ENCODE measurements around the gene GGTLC1. TPM values are rescaled to one million over a fixed set of nuclear protein-coding genes. Genes with fewer than 3 reads are reported as not detected.

GGTLC1 gene
- total RNA-seq, result not detected

DNA sequence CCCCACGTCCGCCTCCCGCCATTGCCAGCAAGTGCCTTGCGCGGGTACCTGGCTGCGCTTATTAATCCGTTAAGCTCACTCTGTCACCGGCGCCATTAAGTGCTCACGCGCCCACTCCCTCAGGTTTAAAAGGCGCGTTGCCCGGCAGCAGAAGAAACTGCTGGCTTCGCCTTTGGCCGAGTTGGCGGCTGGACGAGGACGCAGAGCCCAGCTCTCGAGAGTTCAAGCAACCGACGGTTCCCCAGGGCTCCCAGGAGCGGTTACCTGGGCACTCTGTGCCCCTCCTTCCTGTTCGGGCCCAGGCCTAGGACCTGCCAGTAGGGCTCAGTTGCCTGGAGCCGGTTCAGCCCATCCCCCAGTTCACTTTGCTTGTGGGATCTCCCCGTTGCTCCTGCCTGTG is at the start of gene GGTLC1:
TSS of gene GGTLC1 (minus strand) at position 219 of the 400 bp plus-strand sequence. CDS start 2,168 bp downstream, outside the sequence.
- Mint-ChIP-seq H3K36me3 (no peaks in the 10 kb centered on the region), H3K9me3 (no peaks in the 10 kb centered on the region), H3K27ac (no peak within 1 kb of the TSS)
- ATAC-seq (no peak), DNase-seq (ENCODE audit: low spot score in 2 of 2) (no peak)

DNA sequence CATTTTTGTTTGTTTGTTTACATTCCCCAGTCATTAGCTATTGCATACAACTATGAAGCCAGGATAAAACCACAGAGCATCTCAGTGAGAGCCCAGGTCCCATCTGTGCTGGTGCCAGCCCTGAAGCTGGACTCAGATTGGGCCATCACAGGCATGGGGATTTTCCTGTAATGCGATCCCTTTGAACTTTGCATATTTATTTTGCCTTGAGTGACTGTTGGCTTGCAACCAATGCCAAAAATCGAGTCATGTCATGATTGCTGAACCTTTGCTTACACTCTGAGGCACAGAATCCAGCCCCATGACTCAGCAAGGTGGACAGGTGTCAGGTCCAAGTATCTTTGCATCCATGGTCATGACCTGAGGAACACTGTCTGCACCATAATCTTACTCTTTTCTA is 46.2 kb upstream of the GGTLC1 start:
- DNase-seq (ENCODE audit: low spot score in 2 of 2) (no peak), ATAC-seq (no peak)
- peaks cover 17 to 22% of the 10 kb centered on the region in 2 donors for H3K36me3 Mint-ChIP-seq
- H3K9me3 Mint-ChIP-seq, result peaks cover 4 to 9% of the 10 kb centered on the region in 2 donors
- H3K27ac Mint-ChIP-seq, result no peak overlapping the region

DNA sequence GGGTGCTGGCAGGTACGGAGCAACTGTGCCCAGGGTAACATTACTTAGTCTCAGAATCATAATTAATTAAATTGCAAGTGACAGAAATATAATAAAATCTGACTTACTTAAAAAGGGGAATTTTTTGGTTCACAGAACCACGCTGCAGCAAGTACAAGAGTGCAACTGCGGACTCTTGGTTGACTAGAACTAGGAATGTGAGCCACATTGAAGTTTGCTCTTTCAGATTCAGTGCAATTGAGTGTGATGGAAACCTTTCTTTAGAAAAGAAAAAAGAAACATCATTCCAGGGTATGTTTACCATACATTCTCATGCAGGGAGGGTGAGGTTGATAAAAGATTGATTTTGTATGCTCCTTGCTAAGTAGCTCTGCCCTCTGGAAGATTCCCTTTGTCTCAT is 45.0 kb upstream of the GGTLC1 start:
- H3K27ac Mint-ChIP-seq, result peak overlapping the region in 1 of 2 donors; percentile 83

DNA sequence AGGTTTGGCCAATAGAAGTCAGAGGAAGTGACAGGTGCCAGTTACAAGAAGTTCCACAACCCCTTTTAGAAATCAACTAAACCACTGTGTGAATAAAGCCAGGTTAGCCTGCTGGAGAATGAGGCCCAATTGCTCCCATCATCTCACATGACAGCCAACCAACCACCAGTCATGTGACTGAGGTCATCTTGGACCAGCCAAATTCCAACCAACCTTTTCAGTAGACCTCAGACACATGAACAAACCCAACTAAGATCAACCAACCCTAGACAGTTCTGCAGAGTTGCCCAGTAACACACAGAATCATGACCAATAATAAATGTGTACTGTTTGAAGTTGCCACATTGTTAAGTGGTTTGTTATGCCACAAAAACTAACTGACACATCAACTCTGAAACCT is 44.6 kb upstream of the GGTLC1 start:
- peak; percentile 92 to 95 for ATAC-seq
- DNase-seq (ENCODE audit: low spot score in 2 of 2), result peak in 1 of 2 donors; percentile 15
- Mint-ChIP-seq H3K27ac (peak overlapping the region in 1 of 2 donors; percentile 83), H3K36me3 (peaks cover 17 to 32% of the 10 kb centered on the region in 2 donors), H3K9me3 (peaks cover 4 to 9% of the 10 kb centered on the region in 2 donors)

More for the DNA sequence above, 45.0 kb upstream of the GGTLC1 start:
- Mint-ChIP-seq H3K9me3 (peaks cover 4 to 9% of the 10 kb centered on the region in 2 donors), H3K36me3 (peaks cover 17 to 32% of the 10 kb centered on the region in 2 donors)
- no peak for DNase-seq (ENCODE audit: low spot score in 2 of 2)
- ATAC-seq, result peak; percentile 25 to 50

DNA sequence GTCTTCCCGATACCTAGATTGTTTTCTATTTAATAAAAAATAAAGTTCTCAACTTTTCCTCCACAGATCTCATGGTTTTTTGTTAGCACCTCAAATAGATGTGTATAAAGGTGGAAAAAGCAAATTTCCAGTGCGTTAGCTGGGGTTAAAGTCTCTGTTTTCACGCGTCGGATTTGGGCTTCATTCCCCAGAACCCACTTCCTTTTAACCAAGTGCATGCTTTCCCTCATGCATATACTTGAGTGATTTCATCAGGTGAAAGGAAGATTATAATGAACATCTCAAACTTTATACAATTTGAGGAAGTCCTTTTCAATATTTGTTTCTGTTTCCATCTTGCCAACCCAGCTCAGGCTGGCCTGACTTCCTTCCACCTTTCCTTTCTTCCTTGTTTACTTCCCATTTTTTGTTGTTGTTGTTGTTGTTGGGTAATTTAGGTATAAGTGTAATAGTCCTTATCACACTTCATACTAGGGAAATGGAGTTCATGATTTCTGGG is 43.9 kb upstream of the GGTLC1 start:
- H3K36me3 Mint-ChIP-seq, result peaks cover 18 to 39% of the 10 kb centered on the region in 2 donors
- peak overlapping the region in 1 of 2 donors; percentile 83 for H3K27ac Mint-ChIP-seq
- no peak for DNase-seq (ENCODE audit: low spot score in 2 of 2)
- H3K9me3 Mint-ChIP-seq, result peaks cover 7 to 9% of the 10 kb centered on the region in 2 donors
- no peak for ATAC-seq

DNA sequence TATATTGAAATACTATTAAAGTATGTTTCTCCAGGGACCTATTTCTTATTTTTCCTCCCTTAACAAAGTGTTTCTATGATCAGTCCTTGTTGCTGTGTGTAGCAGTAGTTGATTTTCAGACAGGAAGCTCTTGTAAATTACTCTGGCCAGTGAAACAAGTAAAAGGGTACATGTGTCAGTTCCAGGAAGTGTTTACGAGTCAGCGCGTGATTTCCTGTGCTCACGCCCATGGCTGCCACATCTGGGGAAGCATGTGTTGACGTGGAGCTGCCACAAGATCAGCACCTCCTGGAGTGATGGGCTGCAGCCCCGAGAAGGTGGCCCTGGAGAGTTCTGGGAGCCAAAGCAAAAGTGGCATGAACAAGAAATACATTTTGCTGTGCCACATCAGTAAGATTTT is 38.6 kb upstream of the GGTLC1 start:
- DNase-seq (ENCODE audit: low spot score in 2 of 2) (peak; percentile 57 to 76), ATAC-seq (peak; percentile 97 to 98)
- Mint-ChIP-seq H3K36me3 (peaks cover 18 to 34% of the 10 kb centered on the region in 2 donors), H3K27ac (peak overlapping the region; percentile 86 to 93), H3K9me3 (peaks cover 7 to 19% of the 10 kb centered on the region in 2 donors)

DNA sequence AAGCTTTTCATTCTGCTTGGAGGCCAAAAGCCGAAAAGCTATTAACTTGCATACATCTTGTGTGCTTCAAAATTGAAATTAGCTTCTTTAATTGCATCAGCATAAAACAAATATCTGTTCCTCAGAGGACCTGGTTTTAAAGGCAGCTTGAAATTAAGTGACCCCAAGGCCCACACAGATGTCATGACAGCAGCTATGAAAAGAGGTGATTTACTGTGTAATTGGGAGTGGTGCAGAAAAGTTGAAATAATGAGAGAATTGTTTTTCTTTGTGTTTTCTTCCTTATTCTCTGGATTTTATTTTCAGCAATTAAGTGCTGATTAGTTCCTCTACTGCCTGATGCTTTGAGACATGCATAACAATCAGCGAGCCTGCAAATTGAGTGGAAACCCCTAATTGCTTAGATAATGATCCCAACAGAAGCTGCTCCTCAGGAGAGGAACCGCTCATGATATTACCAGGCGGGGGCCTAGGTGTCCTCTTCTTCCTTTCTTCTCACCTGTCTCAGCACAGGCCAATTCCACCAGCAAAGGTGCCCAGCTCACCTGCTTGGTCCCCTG is 34.1 kb upstream of the GGTLC1 start:
- Mint-ChIP-seq H3K27ac (no peak overlapping the region), H3K9me3 (peaks cover 1 to 15% of the 10 kb centered on the region in 2 donors), H3K36me3 (peaks cover 10 to 11% of the 10 kb centered on the region in 2 donors)
- no peak for ATAC-seq
- no peak for DNase-seq (ENCODE audit: low spot score in 2 of 2)

DNA sequence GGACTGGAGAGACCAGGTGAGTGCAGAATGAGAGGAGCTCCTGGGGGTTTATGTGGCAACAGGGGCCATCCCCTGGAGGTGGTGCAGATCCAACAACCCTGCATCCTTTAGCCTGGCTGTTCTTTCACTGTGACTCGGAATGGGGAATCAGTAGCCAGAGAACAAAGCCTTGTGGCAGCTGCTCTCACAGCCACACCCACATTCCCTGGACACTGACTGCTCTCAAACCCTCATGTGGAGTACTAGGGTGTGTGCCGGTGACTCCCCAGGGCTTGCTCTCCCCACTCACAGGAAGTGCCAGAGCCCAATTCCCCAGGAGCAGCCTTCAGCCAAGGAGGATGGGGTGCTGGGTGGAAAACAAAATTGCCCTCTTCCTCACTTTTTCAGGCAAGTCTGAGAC is 30.2 kb upstream of the GGTLC1 start:
- Mint-ChIP-seq H3K27ac (no peak overlapping the region), H3K9me3 (no peaks in the 10 kb centered on the region), H3K36me3 (no peaks in the 10 kb centered on the region)
- ATAC-seq (no peak), DNase-seq (ENCODE audit: low spot score in 2 of 2) (no peak)

DNA sequence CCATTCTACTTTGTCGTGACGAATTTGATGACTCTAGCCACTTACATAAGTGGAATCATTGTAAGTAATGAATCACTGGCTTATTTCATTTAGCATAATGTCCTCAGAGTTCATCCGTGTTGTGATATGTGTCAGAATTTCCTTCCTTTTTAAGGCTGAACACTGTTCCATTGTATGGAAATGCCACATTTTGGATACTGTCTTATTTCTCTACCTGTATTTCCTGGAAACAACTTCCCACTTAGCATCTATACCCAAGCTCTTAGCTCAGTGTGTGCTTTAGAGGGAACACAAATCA is 28.8 kb upstream of the GGTLC1 start:
- DNase-seq (ENCODE audit: low spot score in 2 of 2) (no peak), ATAC-seq (peak; percentile 53 to 58)
- peaks cover 0 to 5% of the 10 kb centered on the region in 2 donors for H3K9me3 Mint-ChIP-seq
- H3K27ac Mint-ChIP-seq, result no peak overlapping the region
- H3K36me3 Mint-ChIP-seq, result no peaks in the 10 kb centered on the region

DNA sequence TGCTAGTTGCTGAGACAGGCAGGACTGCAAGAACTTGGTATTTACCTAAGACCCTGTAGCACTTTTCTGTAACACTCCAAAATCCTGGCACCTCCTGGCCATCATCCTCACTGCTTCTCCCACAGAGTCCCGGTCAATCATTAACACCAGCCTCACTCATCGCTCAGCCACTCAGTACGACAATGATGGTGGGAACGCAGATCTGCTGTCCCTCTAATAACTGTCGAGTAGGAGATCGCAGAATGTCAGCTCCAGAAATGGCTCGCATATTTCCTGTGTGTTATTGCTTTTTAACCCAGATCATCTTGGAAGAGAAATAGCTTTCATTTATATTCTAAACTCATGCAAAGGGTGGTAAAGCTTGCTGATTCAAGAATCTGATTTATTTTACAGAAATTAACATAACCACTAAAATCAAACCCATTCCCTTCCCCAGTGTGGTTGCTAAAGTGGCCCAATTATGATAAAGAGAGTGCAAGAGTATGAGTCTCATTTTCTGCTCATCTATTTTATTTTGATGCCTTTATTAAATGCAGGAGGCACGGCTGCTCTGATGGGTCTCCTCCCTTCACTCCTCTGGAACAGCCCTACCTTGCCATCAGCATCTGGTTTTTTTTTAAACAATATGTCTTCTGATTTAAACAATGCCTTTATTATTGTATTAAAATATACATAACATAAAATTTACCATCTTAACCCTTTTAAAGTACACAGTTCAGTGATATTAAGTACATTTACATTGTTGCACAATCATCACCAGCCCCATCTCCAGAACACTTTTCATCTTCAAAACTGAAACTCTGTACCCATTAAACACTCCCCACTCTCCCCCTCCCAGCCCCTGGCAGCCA is 28.3 kb upstream of the GGTLC1 start:
- no peaks in the 10 kb centered on the region for H3K36me3 Mint-ChIP-seq
- no peak overlapping the region for H3K27ac Mint-ChIP-seq
- peaks cover 0 to 5% of the 10 kb centered on the region in 2 donors for H3K9me3 Mint-ChIP-seq
- DNase-seq (ENCODE audit: low spot score in 2 of 2) (no peak), ATAC-seq (no peak)

DNA sequence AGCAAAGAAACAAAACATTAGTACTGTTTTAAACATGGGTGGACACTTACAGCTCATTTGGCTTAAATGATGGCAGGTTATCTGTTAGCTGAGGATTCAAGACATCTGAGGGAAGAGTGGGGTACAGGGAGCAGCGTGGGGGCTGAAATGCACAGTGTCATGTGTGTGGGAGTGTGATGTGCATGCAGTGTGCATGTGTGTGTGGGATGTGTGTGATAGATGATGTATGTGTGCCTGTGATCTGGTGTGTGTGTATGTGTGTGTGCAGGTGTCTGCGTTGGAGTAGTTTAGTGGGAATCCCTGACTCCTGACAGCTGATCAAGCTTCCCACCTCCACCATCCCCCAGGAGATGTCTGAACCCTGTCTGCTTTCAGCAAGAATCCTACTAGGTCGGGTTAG is 25.4 kb upstream of the GGTLC1 start:
- peaks cover 0 to 5% of the 10 kb centered on the region in 2 donors for H3K9me3 Mint-ChIP-seq
- ATAC-seq (no peak), DNase-seq (ENCODE audit: low spot score in 2 of 2) (no peak)
- H3K27ac Mint-ChIP-seq, result no peak overlapping the region
- no peaks in the 10 kb centered on the region for H3K36me3 Mint-ChIP-seq

DNA sequence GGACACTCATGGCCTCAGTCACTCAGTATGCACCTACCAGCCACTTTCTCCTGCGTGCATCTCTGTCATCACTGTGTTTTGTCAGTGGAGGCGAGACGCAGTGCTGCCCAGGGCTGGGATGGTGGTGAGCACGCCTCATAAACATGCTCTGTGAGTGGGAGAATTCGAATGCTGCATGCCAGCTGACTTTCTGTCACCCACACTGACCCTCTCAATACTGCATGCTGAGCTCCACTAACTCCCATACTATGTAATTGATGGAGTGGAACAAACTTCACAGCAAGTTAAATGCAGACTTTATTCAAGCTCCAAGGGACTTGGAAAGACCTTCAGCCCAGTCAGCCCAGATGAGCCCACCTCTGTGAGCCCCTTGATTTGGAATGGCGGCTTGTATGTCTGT is 22.7 kb upstream of the GGTLC1 start:
- ATAC-seq (no peak), DNase-seq (ENCODE audit: low spot score in 2 of 2) (no peak)
- Mint-ChIP-seq H3K36me3 (no peaks in the 10 kb centered on the region), H3K27ac (no peak overlapping the region), H3K9me3 (peaks cover 0 to 5% of the 10 kb centered on the region in 2 donors)

DNA sequence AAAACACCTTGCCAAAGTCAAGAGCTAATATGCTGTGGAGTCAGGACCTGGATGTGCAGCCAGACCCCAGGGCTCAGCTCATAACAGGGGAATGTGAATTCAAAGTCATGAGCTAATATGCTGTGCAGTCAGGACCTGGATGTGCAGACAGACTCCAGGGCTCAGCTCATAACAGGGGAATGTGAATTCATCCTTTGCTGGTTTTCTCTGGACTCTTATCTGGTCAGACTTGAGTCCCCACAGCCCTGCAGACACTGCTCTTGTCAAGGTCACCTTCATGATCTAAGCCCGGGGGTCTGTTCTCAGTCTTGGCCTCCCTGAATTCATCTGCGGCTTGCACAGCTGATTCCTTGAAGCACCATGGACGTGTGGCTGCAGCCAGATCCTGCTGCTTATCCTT is 19.2 kb upstream of the GGTLC1 start:
- no peak for ATAC-seq
- no peak for DNase-seq (ENCODE audit: low spot score in 2 of 2)
- Mint-ChIP-seq H3K9me3 (peaks cover 0 to 2% of the 10 kb centered on the region in 2 donors), H3K27ac (no peak overlapping the region), H3K36me3 (no peaks in the 10 kb centered on the region)

DNA sequence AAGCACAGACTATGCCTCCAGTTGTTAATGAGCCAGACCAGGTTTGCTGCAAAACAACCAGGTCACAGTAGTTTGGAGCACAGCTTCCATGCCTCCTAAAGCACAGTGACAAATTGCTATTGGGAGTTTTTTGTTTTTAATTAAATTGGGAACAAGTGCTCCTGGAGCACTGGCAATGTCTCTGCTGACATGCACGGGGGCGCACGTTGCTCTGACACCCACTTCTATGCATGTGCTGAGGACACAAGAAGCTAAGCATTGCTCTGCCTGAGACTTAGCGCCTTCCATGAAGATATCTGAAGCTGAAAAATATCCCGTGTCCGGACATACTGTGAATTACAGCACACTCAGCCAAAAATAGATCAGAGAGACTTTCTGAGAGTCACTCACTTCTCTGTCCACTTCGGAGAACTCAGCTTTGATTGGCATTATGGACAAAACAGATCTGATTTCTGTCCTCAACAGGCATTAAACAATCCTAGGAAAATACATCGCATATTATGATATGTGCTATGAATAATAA is 18.6 kb upstream of the GGTLC1 start:
- no peaks in the 10 kb centered on the region for H3K36me3 Mint-ChIP-seq
- no peaks in the 10 kb centered on the region for H3K9me3 Mint-ChIP-seq
- no peak for DNase-seq (ENCODE audit: low spot score in 2 of 2)
- ATAC-seq, result no peak
- H3K27ac Mint-ChIP-seq, result no peak overlapping the region

DNA sequence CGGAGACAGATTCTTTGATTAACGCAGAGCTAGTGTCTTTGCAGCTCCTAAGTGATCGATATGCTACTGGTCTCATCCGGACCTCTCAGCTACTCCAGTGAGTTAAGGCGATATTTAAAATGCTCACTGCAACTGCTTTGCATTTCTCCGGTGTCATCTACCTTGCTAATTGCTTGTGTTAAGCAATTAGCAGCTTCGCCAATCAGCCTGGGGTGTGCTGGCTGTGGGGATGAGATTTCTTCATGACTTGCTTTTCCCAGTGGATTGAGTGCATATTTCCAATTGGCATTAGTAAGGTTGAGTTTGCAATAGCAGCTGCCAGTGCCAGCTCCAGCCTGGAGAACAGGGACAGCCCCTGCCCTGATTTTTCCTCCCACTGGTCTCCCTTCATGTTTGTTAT is 18.0 kb upstream of the GGTLC1 start:
- ATAC-seq (no peak), DNase-seq (ENCODE audit: low spot score in 2 of 2) (no peak)
- no peak overlapping the region for H3K27ac Mint-ChIP-seq
- no peaks in the 10 kb centered on the region for H3K36me3 Mint-ChIP-seq
- no peaks in the 10 kb centered on the region for H3K9me3 Mint-ChIP-seq

DNA sequence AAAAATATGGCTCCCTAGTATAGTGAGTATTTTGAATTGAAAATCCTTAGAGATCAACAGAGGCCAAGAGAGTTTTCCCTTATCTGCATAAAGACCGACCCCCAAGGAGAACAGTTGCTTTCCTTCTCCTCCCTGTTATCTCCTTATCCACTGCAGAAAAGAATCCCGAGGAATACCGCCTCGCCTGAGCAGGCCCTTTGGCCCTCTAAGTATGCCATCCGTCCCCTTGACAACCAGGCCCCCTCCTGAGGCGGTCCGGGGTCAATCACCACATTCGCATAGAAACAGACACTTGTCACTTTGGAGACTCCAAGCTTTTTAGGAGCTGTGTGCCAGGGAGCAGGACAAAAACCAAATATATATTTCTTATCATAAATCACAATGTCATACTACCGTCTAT is 15.9 kb upstream of the GGTLC1 start:
- no peak for DNase-seq (ENCODE audit: low spot score in 2 of 2)
- H3K27ac Mint-ChIP-seq, result no peak overlapping the region
- no peaks in the 10 kb centered on the region for H3K9me3 Mint-ChIP-seq
- no peak for ATAC-seq
- no peaks in the 10 kb centered on the region for H3K36me3 Mint-ChIP-seq

DNA sequence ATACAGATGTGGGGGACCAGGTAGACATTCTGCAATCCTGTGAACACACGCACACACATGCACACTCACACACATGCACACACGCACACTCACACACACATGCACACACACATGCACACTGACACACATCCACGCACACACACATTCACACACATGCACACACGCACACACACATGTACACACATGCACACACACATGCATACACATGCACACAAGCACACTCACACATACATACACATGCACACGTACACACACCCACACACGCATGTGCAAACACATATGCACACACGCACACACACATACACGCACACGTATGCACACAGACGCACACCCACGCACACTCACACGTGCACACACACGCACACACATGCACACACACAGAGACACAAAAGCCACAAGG is 14.3 kb upstream of the GGTLC1 start:
- ATAC-seq (no peak), DNase-seq (ENCODE audit: low spot score in 2 of 2) (no peak)
- no peak overlapping the region for H3K27ac Mint-ChIP-seq
- no peaks in the 10 kb centered on the region for H3K9me3 Mint-ChIP-seq
- H3K36me3 Mint-ChIP-seq, result no peaks in the 10 kb centered on the region

Data from activated naive CD4-positive, alpha-beta T cell treated with anti-CD3 and anti-CD28 coated beads, Interleukin-2, amount 50 U/mL, for 72 hours (primary cell).